ENCODE results near the gene ARMC9. TPM values are rescaled to one million over a fixed set of nuclear protein-coding genes. Genes with fewer than 3 reads are reported as not detected.
"Not testable (repeated sequence)": the region's sequence is repeated elsewhere in the genome, so short reads cannot be mapped to it uniquely, and the experiment has no call there.

Gene ARMC9
- total RNA-seq, 1 experiment from 2014 or later: 23.4 TPM

DNA sequence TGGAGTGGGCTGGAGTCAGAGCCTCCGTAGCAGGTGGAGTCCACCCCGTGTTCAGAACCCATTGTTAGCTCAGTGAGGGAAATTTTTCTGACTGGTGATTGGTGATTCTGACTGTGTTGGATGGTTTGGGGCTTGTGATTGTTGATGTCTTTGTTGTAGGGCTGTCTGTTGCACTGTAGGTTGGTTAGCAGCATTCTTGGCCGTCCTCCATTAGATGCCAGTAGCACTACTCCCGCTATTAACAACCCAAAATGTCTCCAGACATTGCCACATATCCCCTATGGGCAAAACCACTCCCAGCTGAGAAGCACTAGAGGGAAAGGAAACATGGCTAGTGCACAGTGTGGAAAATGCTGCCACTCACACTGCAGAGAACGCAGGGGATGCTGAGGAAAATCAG, 51.7 kb downstream of the ARMC9 start:
- DNase-seq: no peak
- H3K9me2 ChIP-seq (replicated peaks; ENCODE audit: low read length): no peaks in the 10 kb centered on the region

DNA sequence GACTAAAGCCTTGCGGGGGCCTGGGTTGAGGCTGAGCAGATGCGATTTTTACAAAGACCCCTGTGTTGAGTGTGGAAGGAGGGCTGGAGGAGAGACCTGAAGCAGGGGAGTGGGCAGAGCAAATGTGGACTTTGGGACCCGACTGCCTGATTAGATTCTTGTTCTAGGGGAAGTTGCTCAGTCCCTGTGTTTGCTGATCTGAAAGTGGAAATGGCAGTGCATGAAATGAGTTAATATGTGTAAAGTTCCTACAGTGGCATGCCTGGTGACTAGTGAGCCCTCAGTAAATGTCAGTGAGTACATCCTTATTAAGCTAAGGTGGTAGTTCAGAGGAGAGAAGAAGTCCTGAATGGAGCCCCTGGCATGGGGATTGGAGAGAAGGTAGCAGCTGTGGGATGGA, 52.3 kb downstream of the ARMC9 start:
- no peak overlapping the region for H2AFZ ChIP-seq (ENCODE audit: low read length)
- no peak overlapping the region for H3K27ac ChIP-seq (ENCODE audit: low read length)
- H3K4me3 ChIP-seq (ENCODE audit: low read length): no peak overlapping the region
- no peaks in the 10 kb centered on the region for H3K4me1 ChIP-seq (ENCODE audit: insufficient read depth, low read length)
- no peaks in the 10 kb centered on the region for H3F3A ChIP-seq (ENCODE audit: low read length, unreplicated experiment)
- no peaks in the 10 kb centered on the region for H3K27me3 ChIP-seq (ENCODE audit: low read length)
- no peaks in the 10 kb centered on the region for H4K20me1 ChIP-seq (ENCODE audit: low read length)
- no peak overlapping the region for H3K4me2 ChIP-seq (ENCODE audit: low read length)
- no peak for DNase-seq
- no peak for ATAC-seq
- no peak for TF ChIP-seq EZH2phosphoT487 (IDR thresholded peaks at IDR 0.05; ENCODE audit: borderline replicate concordance, low read length)
- TF ChIP-seq EZH2 (IDR thresholded peaks at IDR 0.05; ENCODE audit: low read length, unreplicated experiment): no peak
- TF ChIP-seq, protein P1, sequence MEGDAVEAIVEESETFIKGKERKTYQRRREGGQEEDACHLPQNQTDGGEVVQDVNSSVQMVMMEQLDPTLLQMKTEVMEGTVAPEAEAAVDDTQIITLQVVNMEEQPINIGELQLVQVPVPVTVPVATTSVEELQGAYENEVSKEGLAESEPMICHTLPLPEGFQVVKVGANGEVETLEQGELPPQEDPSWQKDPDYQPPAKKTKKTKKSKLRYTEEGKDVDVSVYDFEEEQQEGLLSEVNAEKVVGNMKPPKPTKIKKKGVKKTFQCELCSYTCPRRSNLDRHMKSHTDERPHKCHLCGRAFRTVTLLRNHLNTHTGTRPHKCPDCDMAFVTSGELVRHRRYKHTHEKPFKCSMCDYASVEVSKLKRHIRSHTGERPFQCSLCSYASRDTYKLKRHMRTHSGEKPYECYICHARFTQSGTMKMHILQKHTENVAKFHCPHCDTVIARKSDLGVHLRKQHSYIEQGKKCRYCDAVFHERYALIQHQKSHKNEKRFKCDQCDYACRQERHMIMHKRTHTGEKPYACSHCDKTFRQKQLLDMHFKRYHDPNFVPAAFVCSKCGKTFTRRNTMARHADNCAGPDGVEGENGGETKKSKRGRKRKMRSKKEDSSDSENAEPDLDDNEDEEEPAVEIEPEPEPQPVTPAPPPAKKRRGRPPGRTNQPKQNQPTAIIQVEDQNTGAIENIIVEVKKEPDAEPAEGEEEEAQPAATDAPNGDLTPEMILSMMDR (conservative IDR thresholded peaks at IDR 0.05; ENCODE audit: low read depth, low read length): no peak
- BruUV-seq (replicated peaks): no TSS peak
- no peaks in the 10 kb centered on the region for H3K9me3 ChIP-seq (ENCODE audit: low read length)
- no peaks in the 10 kb centered on the region for H3K36me3 ChIP-seq (ENCODE audit: low read depth, low read length)
- ChIA-PET CTCF (no interaction called here), POLR2A (ENCODE audit: unreplicated experiment) (no interaction called here)
- H3K9me2 ChIP-seq (replicated peaks; ENCODE audit: low read length): no peaks in the 10 kb centered on the region
- H3K9ac ChIP-seq (ENCODE audit: low read length): no peak overlapping the region
- no peaks in the 10 kb centered on the region for H3K79me2 ChIP-seq (ENCODE audit: low read length)
- intact Hi-C loops (cut with micrococcal nuclease): no loop called here

More for the DNA sequence above, 51.7 kb downstream of the ARMC9 start:
- Histone ChIP-seq H3K4me2 (ENCODE audit: low read length) (no peak overlapping the region), H3K4me1 (ENCODE audit: insufficient read depth, low read length) (0 out of 2 replicates have a peak, but pooled peaks cover 3% of the 10 kb centered on the region), H3K9me3 (ENCODE audit: low read length) (no peaks in the 10 kb centered on the region), H3K36me3 (ENCODE audit: low read depth, low read length) (no peaks in the 10 kb centered on the region), H4K20me1 (ENCODE audit: low read length) (no peaks in the 10 kb centered on the region), H3K79me2 (ENCODE audit: low read length) (no peaks in the 10 kb centered on the region), H3K27ac (ENCODE audit: low read length) (no peak overlapping the region), H3K9ac (ENCODE audit: low read length) (no peak overlapping the region), H2AFZ (ENCODE audit: low read length) (no peak overlapping the region), H3F3A (ENCODE audit: low read length, unreplicated experiment) (no peaks in the 10 kb centered on the region), H3K27me3 (ENCODE audit: low read length) (no peaks in the 10 kb centered on the region), H3K4me3 (ENCODE audit: low read length) (no peak overlapping the region)
- intact Hi-C loops (cut with micrococcal nuclease): no loop called here
- POLR2A ChIA-PET (ENCODE audit: unreplicated experiment): no interaction called here
- no peak for TF ChIP-seq EZH2phosphoT487 (IDR thresholded peaks at IDR 0.05; ENCODE audit: borderline replicate concordance, low read length)
- TF ChIP-seq EZH2 (IDR thresholded peaks at IDR 0.05; ENCODE audit: low read length, unreplicated experiment): no peak
- no peak for ATAC-seq
- BruUV-seq (replicated peaks): no TSS peak
- CTCF ChIA-PET: no interaction called here

DNA sequence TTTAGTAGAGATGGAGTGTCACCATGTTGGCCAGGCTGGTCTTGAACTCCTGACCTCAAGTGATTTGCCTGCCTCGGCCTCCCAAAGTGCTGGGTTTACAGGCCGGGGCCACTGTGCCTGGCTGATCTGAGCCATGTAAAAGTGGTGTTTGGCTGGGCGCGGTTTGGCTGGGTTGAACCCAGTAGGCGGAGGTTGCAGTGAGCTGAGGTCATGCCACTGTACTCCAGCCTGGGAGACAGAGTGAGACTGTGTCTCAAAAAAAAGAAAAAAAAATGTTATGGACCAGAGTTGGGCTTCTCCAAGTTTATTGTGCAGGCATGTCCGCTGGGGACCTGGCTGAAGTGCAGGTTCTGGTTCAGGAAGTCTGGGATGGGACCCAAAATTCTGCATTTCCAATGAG, 54.9 kb downstream of the ARMC9 start:
- H3K79me2 ChIP-seq (ENCODE audit: low read length); ATAC-seq; H3K4me3 ChIP-seq (ENCODE audit: low read length); BruUV-seq (replicated peaks); H2AFZ ChIP-seq (ENCODE audit: low read length); H3K4me2 ChIP-seq (ENCODE audit: low read length); H4K20me1 ChIP-seq (ENCODE audit: low read length); CTCF ChIA-PET; H3K9me2 ChIP-seq (replicated peaks; ENCODE audit: low read length); H3K4me1 ChIP-seq (ENCODE audit: insufficient read depth, low read length); H3K36me3 ChIP-seq (ENCODE audit: low read depth, low read length); H3K27me3 ChIP-seq (ENCODE audit: low read length); DNase-seq; intact Hi-C loops (cut with micrococcal nuclease); POLR2A ChIA-PET (ENCODE audit: unreplicated experiment); H3K27ac ChIP-seq (ENCODE audit: low read length); H3K9ac ChIP-seq (ENCODE audit: low read length); H3K9me3 ChIP-seq (ENCODE audit: low read length); H3F3A ChIP-seq (ENCODE audit: low read length, unreplicated experiment): not testable (repeated sequence)

DNA sequence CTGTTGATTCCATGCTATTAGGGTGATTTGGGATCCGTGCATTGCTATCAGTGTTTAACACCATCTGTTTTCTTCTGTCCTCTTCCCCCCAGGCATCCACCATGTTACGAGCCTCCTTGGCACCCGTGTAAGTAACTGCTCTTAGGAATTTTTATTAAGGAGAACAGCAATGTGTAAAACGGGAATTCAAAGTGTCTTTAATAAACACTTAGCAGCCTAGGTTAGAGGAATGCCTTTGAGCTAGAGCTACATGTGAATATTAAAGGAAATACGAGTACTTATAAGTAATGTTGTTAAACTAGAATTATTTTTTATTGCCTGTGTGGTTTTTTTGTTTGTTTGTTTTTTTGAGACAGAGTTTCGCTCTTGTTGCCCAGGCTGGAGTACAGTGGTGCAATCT, 58.1 kb downstream of the ARMC9 start:
- H3K79me2 ChIP-seq (ENCODE audit: low read length): no peaks in the 10 kb centered on the region
- BruUV-seq (replicated peaks): no TSS peak
- H3K4me1 ChIP-seq (ENCODE audit: insufficient read depth, low read length): peaks cover 7% of the 10 kb centered on the region
- H4K20me1 ChIP-seq (ENCODE audit: low read length): no peaks in the 10 kb centered on the region
- no peak overlapping the region for H3K9ac ChIP-seq (ENCODE audit: low read length)
- no peak for ATAC-seq
- H3K9me3 ChIP-seq (ENCODE audit: low read length): no peaks in the 10 kb centered on the region
- no peaks in the 10 kb centered on the region for H3F3A ChIP-seq (ENCODE audit: low read length, unreplicated experiment)
- no peak overlapping the region for H3K4me2 ChIP-seq (ENCODE audit: low read length)
- H3K4me3 ChIP-seq (ENCODE audit: low read length): no peak overlapping the region
- TF ChIP-seq, protein P1 (conservative IDR thresholded peaks at IDR 0.05; ENCODE audit: low read depth, low read length): no peak
- no peak for TF ChIP-seq EZH2phosphoT487 (IDR thresholded peaks at IDR 0.05; ENCODE audit: borderline replicate concordance, low read length)
- H3K36me3 ChIP-seq (ENCODE audit: low read depth, low read length): no peaks in the 10 kb centered on the region
- H3K27ac ChIP-seq (ENCODE audit: low read length): no peak overlapping the region
- intact Hi-C loops (cut with micrococcal nuclease): no loop called here
- no peak for DNase-seq
- CTCF ChIA-PET: no interaction called here
- no peak overlapping the region for H2AFZ ChIP-seq (ENCODE audit: low read length)
- POLR2A ChIA-PET (ENCODE audit: unreplicated experiment): no interaction called here
- H3K27me3 ChIP-seq (ENCODE audit: low read length): no peaks in the 10 kb centered on the region
- H3K9me2 ChIP-seq (replicated peaks; ENCODE audit: low read length): no peaks in the 10 kb centered on the region

Data from PC-3 (cell line).